Stimulated activated CD4-positive, alpha-beta T cell treated with anti-CD3 and anti-CD28 coated beads, Interleukin-1b, Interleukin-23, amount 100 ng/mL, for 1 hour (primary cell): Measurements from ENCODE around the gene TMBIM4.

Experiments used
- DNase-seq, 2 donors: peaks; one replicate each; pipeline ENCODE4 v3.0.0-alpha.2; 2020; ENCODE audit warnings: low read depth in 2 of 2

The TMBIM4 gene

DNA sequence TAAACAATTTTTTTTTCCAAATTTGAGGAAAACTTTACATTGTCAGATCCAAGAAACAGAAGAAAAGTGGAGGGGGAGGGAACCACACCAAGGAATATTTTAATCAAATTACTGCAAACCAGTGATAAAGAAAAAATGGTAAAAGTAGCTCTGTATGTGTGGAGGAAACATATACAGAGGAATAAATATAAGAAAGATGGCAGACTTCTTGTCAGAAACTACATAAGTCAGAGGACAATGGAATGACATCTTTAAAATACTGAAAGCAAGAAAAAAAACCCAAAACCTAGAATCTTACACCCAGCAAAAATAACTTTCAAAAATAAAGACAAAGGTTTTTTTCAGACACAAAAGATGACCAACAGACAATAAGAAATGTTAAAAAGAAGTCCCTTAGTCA is 29.1 kb downstream of the TMBIM4 start:
- DNase-seq = no peak

GRCh38 chr12:66139328-66139727 is 30.5 kb downstream of the TMBIM4 start:
- DNase-seq = no peak

DNA sequence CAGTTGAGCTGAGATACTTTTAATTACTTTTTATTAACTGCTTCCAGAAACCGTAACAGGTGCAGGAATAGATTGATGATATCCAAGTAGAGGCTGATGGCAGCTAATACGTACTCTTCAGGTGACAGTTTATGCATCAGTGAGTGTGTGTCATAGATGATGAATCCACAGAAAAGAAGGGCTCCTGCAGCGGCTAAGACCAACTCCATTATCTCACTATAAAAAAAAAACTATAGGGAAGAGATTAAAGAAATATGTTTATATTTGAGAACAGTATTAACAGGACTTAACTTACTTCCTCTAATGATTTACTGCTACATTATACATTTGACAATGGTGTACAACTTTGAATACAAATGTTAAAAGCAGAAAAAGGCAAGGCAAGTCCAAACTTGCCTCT is 31.9 kb downstream of the TMBIM4 start:
- DNase-seq = no peak

DNA sequence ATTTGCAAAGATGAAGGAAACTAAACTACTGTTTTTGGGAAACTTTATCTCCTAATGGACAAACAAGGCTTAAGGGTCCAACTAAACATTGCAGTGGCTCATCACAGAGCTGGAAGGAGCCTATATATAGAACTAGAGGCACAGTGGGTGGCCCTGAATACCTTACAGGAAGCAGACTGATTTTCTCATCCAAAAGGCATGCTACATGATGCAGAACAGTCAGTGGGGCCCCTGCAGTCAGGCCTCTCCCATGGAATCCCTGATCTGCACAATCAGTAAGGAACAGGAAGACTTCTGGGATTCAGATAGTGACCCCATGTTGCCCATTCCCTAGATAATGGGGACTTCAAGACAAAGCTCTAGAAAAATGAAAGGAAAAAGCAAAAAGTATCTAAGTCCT is 37.4 kb downstream of the TMBIM4 start:
- no peak for DNase-seq

GRCh38 chr12:66131067-66131688 is 38.6 kb downstream of the TMBIM4 start:
- DNase-seq = no peak

- DNase-seq = peak; percentile 67 to 78
These were observed 39.3 kb downstream of the TMBIM4 start, which contains the start of gene LLPH for GRCh38 chr12:66130267-66131066. LLPH (minus strand) TSS chr12:66130750; CDS start chr12:66129106, 1,644 bp downstream.

GRCh38 chr12:66129934-66130266 is 39.9 kb downstream of the TMBIM4 start:
- DNase-seq = no peak

DNA sequence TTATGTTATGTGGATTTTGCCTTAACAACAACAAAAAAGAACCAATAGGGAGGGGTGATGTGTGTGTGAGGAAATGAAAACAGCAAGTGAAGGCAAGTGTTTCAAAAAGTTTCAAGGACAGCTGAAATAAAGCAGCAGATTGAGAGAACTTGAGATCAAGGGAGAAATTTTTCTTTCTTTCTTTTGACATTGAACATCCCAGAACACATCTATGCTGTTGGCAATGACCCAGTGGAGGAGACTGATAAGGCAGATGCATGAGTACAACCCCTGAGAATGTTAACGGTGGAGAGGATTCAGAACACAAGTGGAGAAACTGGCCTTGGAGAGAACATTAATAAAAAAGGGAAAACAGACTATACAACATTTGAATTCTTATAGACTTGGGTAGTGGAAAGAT is 42.1 kb downstream of the TMBIM4 start:
- DNase-seq = no peak

GRCh38 chr12:66120477-66120876 is 49.3 kb downstream of the TMBIM4 start:
- DNase-seq = no peak

DNA sequence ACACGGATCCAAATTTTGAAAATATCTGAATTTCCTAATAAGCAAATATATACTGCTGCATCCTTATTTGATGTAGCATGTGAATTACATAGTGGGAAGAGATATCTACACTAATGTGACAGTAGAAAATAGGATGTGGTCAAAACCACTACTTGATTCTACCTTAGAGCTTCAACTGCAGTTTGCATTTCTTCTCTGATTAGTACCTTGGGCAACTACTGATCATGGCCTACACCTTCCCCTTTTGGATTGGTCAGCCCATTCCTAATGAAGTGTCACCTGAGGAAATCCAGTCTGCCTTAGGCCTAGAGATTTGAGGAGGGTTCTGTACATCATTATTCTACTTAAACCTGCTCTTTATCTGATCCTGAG is 49.9 kb downstream of the TMBIM4 start:
- DNase-seq = no peak

DNA sequence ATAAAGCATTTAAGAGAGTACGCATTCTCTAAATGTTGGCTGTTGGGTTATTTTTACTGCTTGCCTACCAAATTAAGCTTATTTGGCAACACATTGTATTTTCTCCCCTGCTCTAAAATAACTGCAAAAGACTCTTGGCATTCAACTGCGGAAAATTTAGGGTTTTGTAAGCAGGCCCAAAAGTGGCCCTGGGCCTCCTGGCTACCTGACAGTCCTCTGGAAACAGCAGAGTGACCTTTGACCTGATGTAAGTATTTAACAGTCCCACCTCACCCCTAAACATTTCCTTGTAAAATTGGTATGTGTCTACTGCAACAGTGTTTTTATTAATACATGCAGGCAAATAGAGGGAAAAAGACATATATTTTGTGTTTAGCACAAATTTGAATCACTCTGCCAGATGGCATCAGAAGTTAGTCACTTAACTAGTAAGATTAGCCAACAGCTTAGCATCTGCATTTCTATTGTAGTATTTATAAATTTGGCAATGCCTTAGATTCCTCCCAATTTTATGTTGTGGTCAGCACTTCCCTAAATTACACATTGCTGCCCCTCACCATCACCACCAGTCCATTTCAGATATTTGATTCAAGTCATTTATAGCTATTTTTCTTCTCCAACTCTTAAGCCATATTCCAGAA is 50.4 kb downstream of the TMBIM4 start:
- DNase-seq = no peak

GRCh38 chr12:66118240-66118891 is 51.4 kb downstream of the TMBIM4 start:
- DNase-seq = no peak

- DNase-seq = no peak
These were observed 52.6 kb downstream of the TMBIM4 start for GRCh38 chr12:66117242-66117641.

DNA sequence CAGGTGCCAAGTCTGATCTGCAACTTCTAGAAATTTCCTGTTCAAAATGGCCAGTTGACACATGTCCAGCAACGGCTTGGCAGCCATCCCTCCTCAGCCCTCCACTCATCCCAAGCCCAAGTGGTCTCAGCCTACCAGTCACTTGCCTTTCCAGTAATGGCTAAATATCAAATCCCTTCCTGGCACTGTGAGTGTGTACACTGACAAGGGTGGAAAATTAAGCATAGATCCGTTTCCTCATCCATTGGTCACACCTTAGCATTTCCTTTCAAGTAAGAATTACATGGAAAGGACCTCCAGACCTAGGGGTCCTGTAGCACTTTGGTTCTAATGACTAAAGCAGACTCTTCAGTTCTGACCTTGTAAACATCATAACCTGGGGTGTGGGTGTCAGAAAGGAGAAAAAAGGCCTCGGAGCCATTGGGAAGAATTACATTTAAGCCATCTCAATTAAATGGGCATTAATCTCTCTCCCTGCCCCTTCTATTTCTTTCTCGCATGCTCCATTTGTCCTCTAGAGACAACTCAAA is 54.7 kb downstream of the TMBIM4 start:
- no peak for DNase-seq

- no peak for DNase-seq
These were observed 56.3 kb downstream of the TMBIM4 start for GRCh38 chr12:66113471-66113870.

DNA sequence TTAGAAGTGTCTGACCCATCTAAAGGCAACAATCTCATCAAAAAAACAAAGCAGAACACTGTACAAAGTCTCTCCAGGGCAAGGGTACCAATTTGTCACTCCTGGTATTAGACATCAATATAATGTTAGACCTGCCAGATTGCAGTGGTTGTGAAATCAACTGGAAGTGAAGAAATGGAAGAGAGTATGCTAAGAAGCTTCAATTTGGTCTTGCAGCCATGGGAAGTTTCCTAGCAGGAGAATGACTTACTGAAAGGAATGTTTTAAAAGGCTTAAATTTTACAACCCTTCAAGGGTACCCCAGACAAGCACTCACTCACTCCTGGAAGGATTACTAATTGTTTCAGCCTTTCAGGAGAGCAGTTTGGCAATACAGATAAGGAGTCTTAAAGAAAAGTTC is 58.2 kb downstream of the TMBIM4 start:
- no peak for DNase-seq

- DNase-seq = no peak
These were observed 60.7 kb downstream of the TMBIM4 start for GRCh38 chr12:66109056-66109455.

GRCh38 chr12:66108386-66108785 is 61.4 kb downstream of the TMBIM4 start:
- DNase-seq = no peak

DNA sequence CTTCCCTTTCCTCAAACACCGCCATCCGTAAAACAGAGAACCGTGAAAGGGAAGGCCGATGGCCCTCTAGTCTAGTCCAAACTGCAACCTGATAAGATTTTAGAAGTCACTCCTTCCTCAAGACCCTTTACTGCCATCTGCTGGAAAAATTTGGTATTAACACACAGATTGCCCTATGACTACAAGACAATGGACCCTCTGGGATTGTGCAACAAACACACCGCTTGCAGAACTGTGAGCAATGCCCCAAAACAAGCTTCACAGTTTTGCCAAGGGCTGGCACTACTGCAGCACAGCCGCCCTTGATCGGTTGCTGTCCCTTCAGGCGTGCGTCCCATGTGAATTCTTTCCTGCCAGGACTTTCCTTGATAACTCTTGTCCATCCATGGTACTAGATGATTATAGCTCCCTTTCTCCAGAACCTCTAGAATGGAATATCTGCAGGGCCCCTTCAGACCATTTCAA is 62.3 kb downstream of the TMBIM4 start:
- peak in 1 of 2 donors; percentile 9 for DNase-seq

- no peak for DNase-seq
These were observed 66.5 kb downstream of the TMBIM4 start for GRCh38 chr12:66103016-66103913.
